Measurements from ENCODE around the gene RDH16. TPM values are rescaled to one million over a fixed set of nuclear protein-coding genes. Genes with fewer than 3 reads are reported as not detected.

The RDH16 gene
- polyA plus RNA-seq, 4 donors = 0.12 to 0.30 TPM; not detected in 2

- Histone ChIP-seq H3K9me3 (ENCODE audit: control insufficient read depth in 2 of 2, insufficient read depth in 1 of 2, low read depth in 1 of 2, low read length in 1 of 2) (no peaks in the 10 kb centered on the region), H3K4me1 (ENCODE audit: control insufficient read depth in 3 of 3, insufficient read depth in 2 of 3, low read depth in 1 of 3, low read length in 2 of 3) (peaks cover 0 to 10% (median 0%) of the 10 kb centered on the region in 3 donors), H3K27ac (ENCODE audit: low read depth in 1 of 3, low read length in 2 of 3) (peak overlapping the region in 1 of 3 donors; percentile 48), H3K4me3 (ENCODE audit: low read depth in 1 of 3, low read length in 3 of 3) (no peak overlapping the region), H3K36me3 (ENCODE audit: control insufficient read depth in 3 of 3, insufficient read depth in 2 of 3, low read depth in 1 of 3, low read length in 3 of 3) (peaks cover 2 to 65% (median 3%) of the 10 kb centered on the region in 3 donors), H3K27me3 (ENCODE audit: control insufficient read depth in 3 of 3, insufficient read depth in 3 of 3, low read length in 3 of 3) (no peaks in the 10 kb centered on the region)
- no peak for DNase-seq
- WGBS, 3 donors = 76 to 85% (median 82%) methylated on average over 4 of the region's 4 CpGs
- FAIRE-seq = no peak
Observed at GRCh38 chr12:56999456-56999855, 42.0 kb upstream of the RDH16 start.

- WGBS, 3 donors = 53 to 73% (median 55%) methylated on average over 4 of the region's 4 CpGs
- Histone ChIP-seq H3K4me1 (ENCODE audit: control insufficient read depth in 3 of 3, insufficient read depth in 2 of 3, low read depth in 1 of 3, low read length in 2 of 3) (peaks cover 0 to 10% (median 0%) of the 10 kb centered on the region in 3 donors), H3K36me3 (ENCODE audit: control insufficient read depth in 3 of 3, insufficient read depth in 2 of 3, low read depth in 1 of 3, low read length in 3 of 3) (peaks cover 2 to 60% (median 3%) of the 10 kb centered on the region in 3 donors), H3K4me3 (ENCODE audit: low read depth in 1 of 3, low read length in 3 of 3) (no peak overlapping the region), H3K27me3 (ENCODE audit: control insufficient read depth in 3 of 3, insufficient read depth in 3 of 3, low read length in 3 of 3) (no peaks in the 10 kb centered on the region), H3K9me3 (ENCODE audit: control insufficient read depth in 2 of 2, insufficient read depth in 1 of 2, low read depth in 1 of 2, low read length in 1 of 2) (no peaks in the 10 kb centered on the region), H3K27ac (ENCODE audit: low read depth in 1 of 3, low read length in 2 of 3) (peak overlapping the region in 1 of 3 donors; percentile 71)
- DNase-seq (no peak), FAIRE-seq (no peak)
Observed at GRCh38 chr12:56998981-56999380, 41.6 kb upstream of the RDH16 start.

GRCh38 chr12:56998316-56998715, 40.9 kb upstream of the RDH16 start:
- Histone ChIP-seq H3K4me1 (ENCODE audit: control insufficient read depth in 3 of 3, insufficient read depth in 2 of 3, low read depth in 1 of 3, low read length in 2 of 3) (peaks cover 0 to 10% (median 0%) of the 10 kb centered on the region in 3 donors), H3K4me3 (ENCODE audit: low read depth in 1 of 3, low read length in 3 of 3) (no peak overlapping the region), H3K36me3 (ENCODE audit: control insufficient read depth in 3 of 3, insufficient read depth in 2 of 3, low read depth in 1 of 3, low read length in 3 of 3) (peaks cover 0 to 54% (median 3%) of the 10 kb centered on the region in 3 donors), H3K27me3 (ENCODE audit: control insufficient read depth in 3 of 3, insufficient read depth in 3 of 3, low read length in 3 of 3) (no peaks in the 10 kb centered on the region), H3K27ac (ENCODE audit: low read depth in 1 of 3, low read length in 2 of 3) (no peak overlapping the region), H3K9me3 (ENCODE audit: control insufficient read depth in 2 of 2, insufficient read depth in 1 of 2, low read depth in 1 of 2, low read length in 1 of 2) (no peaks in the 10 kb centered on the region)
- no peak for DNase-seq
- 92 to 95% (median 93%) methylated on average over 6 of the region's 6 CpGs for WGBS, 3 donors
- FAIRE-seq = no peak

GRCh38 chr12:56996793-56997545, 39.6 kb upstream of the RDH16 start:
- H3K4me1 ChIP-seq (ENCODE audit: control insufficient read depth in 3 of 3, insufficient read depth in 2 of 3, low read depth in 1 of 3, low read length in 2 of 3) = peaks cover 0 to 8% (median 0%) of the 10 kb centered on the region in 3 donors
- H3K36me3 ChIP-seq (ENCODE audit: control insufficient read depth in 3 of 3, insufficient read depth in 2 of 3, low read depth in 1 of 3, low read length in 3 of 3) = peaks cover 0 to 40% (median 0%) of the 10 kb centered on the region in 3 donors
- no peak overlapping the region for H3K4me3 ChIP-seq (ENCODE audit: low read depth in 1 of 3, low read length in 3 of 3)
- H3K27ac ChIP-seq (ENCODE audit: low read depth in 1 of 3, low read length in 2 of 3) = no peak overlapping the region
- no peak for FAIRE-seq
- no peaks in the 10 kb centered on the region for H3K27me3 ChIP-seq (ENCODE audit: control insufficient read depth in 3 of 3, insufficient read depth in 3 of 3, low read length in 3 of 3)
- WGBS, 3 donors = 81 to 84% (median 84%) methylated on average over 12 of the region's 12 CpGs
- H3K9me3 ChIP-seq (ENCODE audit: control insufficient read depth in 2 of 2, insufficient read depth in 1 of 2, low read depth in 1 of 2, low read length in 1 of 2) = no peaks in the 10 kb centered on the region
- no peak for DNase-seq

- H3K27me3 ChIP-seq (ENCODE audit: control insufficient read depth in 3 of 3, insufficient read depth in 3 of 3, low read length in 3 of 3) = no peaks in the 10 kb centered on the region
- no peaks in the 10 kb centered on the region for H3K4me1 ChIP-seq (ENCODE audit: control insufficient read depth in 3 of 3, insufficient read depth in 2 of 3, low read depth in 1 of 3, low read length in 2 of 3)
- 94 to 95% (median 94%) methylated on average over 11 of the region's 11 CpGs for WGBS, 3 donors
- H3K36me3 ChIP-seq (ENCODE audit: control insufficient read depth in 3 of 3, insufficient read depth in 2 of 3, low read depth in 1 of 3, low read length in 3 of 3) = peaks cover 0 to 31% (median 0%) of the 10 kb centered on the region in 3 donors
- no peak overlapping the region for H3K27ac ChIP-seq (ENCODE audit: low read depth in 1 of 3, low read length in 2 of 3)
- FAIRE-seq (no peak), DNase-seq (no peak)
- H3K4me3 ChIP-seq (ENCODE audit: low read depth in 1 of 3, low read length in 3 of 3) = no peak overlapping the region
- H3K9me3 ChIP-seq (ENCODE audit: control insufficient read depth in 2 of 2, insufficient read depth in 1 of 2, low read depth in 1 of 2, low read length in 1 of 2) = no peaks in the 10 kb centered on the region
Observed at GRCh38 chr12:56995930-56996496, 38.6 kb upstream of the RDH16 start.

- Histone ChIP-seq H3K27ac (ENCODE audit: low read depth in 1 of 3, low read length in 2 of 3) (no peak overlapping the region), H3K4me3 (ENCODE audit: low read depth in 1 of 3, low read length in 3 of 3) (no peak overlapping the region), H3K27me3 (ENCODE audit: control insufficient read depth in 3 of 3, insufficient read depth in 3 of 3, low read length in 3 of 3) (no peaks in the 10 kb centered on the region), H3K4me1 (ENCODE audit: control insufficient read depth in 3 of 3, insufficient read depth in 2 of 3, low read depth in 1 of 3, low read length in 2 of 3) (no peaks in the 10 kb centered on the region), H3K9me3 (ENCODE audit: control insufficient read depth in 2 of 2, insufficient read depth in 1 of 2, low read depth in 1 of 2, low read length in 1 of 2) (no peaks in the 10 kb centered on the region), H3K36me3 (ENCODE audit: control insufficient read depth in 3 of 3, insufficient read depth in 2 of 3, low read depth in 1 of 3, low read length in 3 of 3) (peaks cover 0 to 29% (median 0%) of the 10 kb centered on the region in 3 donors)
- 92 to 96% (median 94%) methylated on average over 19 to 26 of the region's 26 CpGs for WGBS, 3 donors
- DNase-seq = no peak
- no peak for FAIRE-seq
Observed at GRCh38 chr12:56995201-56995929, 38.0 kb upstream of the RDH16 start.

DNA sequence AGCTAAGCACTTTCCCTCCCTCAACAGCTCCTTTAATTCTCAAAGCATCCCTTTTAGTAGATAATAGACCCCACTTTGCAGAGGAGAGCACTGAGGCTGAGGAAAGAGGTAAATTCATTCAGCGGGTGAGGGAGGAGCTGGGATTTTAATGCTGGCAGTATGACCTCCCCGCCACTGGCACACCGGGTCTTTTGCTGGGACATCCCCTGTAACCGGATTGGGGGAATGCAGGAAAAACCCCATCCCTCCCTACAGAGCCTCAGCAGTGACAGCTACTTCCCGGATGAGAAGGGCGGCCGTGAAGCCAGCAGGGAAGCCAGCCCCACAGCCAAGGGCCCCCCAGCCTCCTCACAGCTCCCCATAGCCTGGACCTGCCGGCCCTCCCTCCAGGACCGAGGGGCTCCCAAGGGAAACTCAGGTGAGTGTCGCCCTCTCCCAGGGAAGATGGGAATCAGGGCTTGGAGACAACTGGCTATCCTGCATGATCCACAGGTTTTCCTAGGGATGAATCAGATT, 36.9 kb upstream of the RDH16 start:
- Histone ChIP-seq H3K4me1 (ENCODE audit: control insufficient read depth in 3 of 3, insufficient read depth in 2 of 3, low read depth in 1 of 3, low read length in 2 of 3) (no peaks in the 10 kb centered on the region), H3K36me3 (ENCODE audit: control insufficient read depth in 3 of 3, insufficient read depth in 2 of 3, low read depth in 1 of 3, low read length in 3 of 3) (peaks cover 0 to 26% (median 0%) of the 10 kb centered on the region in 3 donors), H3K27me3 (ENCODE audit: control insufficient read depth in 3 of 3, insufficient read depth in 3 of 3, low read length in 3 of 3) (no peaks in the 10 kb centered on the region), H3K4me3 (ENCODE audit: low read depth in 1 of 3, low read length in 3 of 3) (no peak overlapping the region), H3K27ac (ENCODE audit: low read depth in 1 of 3, low read length in 2 of 3) (no peak overlapping the region), H3K9me3 (ENCODE audit: control insufficient read depth in 2 of 2, insufficient read depth in 1 of 2, low read depth in 1 of 2, low read length in 1 of 2) (no peaks in the 10 kb centered on the region)
- no peak for FAIRE-seq
- no peak for DNase-seq
- WGBS, 3 donors = 77 to 91% (median 84%) methylated on average over 10 of the region's 10 CpGs

DNA sequence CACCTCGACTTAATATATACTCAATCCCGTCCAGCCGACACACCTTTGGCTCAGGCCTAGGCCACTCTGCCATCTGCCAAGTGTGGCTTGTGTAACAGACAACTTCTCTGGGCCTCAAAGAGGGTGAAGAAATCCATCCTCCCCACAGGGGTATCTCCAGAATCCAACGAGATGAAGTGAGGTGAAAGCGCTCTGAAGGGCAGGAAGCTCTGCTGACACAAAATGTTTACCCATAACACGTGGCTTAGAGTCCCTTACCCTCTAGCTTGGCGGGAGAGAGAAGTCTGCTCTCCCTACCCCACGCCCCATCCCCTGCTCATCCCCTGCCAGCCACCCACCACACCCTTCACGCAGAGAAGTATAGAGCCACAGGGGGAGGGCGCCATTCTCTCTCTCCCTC, 35.9 kb upstream of the RDH16 start:
- Histone ChIP-seq H3K36me3 (ENCODE audit: control insufficient read depth in 3 of 3, insufficient read depth in 2 of 3, low read depth in 1 of 3, low read length in 3 of 3) (peaks cover 0 to 21% (median 0%) of the 10 kb centered on the region in 3 donors), H3K4me1 (ENCODE audit: control insufficient read depth in 3 of 3, insufficient read depth in 2 of 3, low read depth in 1 of 3, low read length in 2 of 3) (peaks cover 0 to 4% (median 0%) of the 10 kb centered on the region in 3 donors), H3K27ac (ENCODE audit: low read depth in 1 of 3, low read length in 2 of 3) (no peak overlapping the region), H3K27me3 (ENCODE audit: control insufficient read depth in 3 of 3, insufficient read depth in 3 of 3, low read length in 3 of 3) (no peaks in the 10 kb centered on the region), H3K4me3 (ENCODE audit: low read depth in 1 of 3, low read length in 3 of 3) (no peak overlapping the region), H3K9me3 (ENCODE audit: control insufficient read depth in 2 of 2, insufficient read depth in 1 of 2, low read depth in 1 of 2, low read length in 1 of 2) (no peaks in the 10 kb centered on the region)
- DNase-seq = no peak
- 70 to 77% (median 75%) methylated on average over 10 of the region's 10 CpGs for WGBS, 3 donors
- no peak for FAIRE-seq

All from small intestine (tissue), 7 donors.